Skin of body (tissue), 2 donors: ENCODE measurements around the gene SHLD1. TPM values are rescaled to one million over a fixed set of nuclear protein-coding genes. Genes with fewer than 3 reads are reported as not detected.
A peak's percentile ranks its signal among the peaks of the same experiment; 100 is the strongest.

Source experiments
- DNase-seq: peaks from one replicate; lab custom pipeline; 2025; lab: John Stamatoyannopoulos, UW
- total RNA-seq: library from RNA; depleted of rRNA; stranded (reverse); fragments of >200 nt; gene quantifications from one replicate; pipeline ENCODE4 v1.2.3, GENCODE V29; 2014

Gene SHLD1
- total RNA-seq, 1 donor from 2014 or later: 4.5 TPM

- peak; percentile 65 for DNase-seq
Observed at GRCh38 chr20:5845681-5846615, 95.7 kb downstream of the SHLD1 start.

DNA sequence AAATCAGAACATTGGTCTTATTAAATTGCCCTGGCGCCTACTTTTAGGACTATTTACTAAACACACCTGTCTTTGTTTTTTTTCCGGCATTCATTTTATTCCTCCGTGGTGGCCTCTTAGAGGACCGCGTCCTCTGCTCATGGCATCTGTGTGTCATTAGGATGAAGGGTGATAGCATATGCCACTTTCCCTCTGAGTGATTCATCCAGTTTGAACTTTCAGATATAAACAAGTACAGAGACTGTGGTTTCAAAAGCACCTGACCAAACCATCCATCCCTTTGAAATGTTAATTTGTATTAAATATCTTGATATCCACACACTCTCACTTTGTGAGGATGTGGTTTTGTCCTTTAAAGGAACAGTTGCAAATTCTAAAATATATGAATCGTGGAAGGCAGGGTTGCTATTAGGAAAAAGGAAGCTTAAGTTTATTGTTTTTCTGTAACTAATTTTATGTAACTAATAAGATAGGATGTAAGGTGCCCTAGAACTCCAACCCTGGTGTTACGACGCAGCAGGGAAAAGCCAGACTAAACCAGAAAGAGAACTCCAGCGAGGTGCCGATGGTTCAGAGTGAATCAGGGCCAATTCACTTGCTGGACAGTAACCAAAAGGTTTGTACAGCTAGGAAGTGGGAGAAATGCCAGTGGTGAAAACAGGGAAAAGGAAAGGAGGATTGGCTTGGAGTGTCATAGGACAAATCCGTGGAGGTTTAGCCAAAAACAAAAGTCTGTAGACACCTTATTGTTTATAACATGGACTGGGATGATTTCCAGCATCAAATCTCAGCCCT lies 98.7 kb downstream of the SHLD1 start:
- no peak for DNase-seq

GRCh38 chr20:5855939-5856338 lies 105.7 kb downstream of the SHLD1 start:
- no peak for DNase-seq

DNA sequence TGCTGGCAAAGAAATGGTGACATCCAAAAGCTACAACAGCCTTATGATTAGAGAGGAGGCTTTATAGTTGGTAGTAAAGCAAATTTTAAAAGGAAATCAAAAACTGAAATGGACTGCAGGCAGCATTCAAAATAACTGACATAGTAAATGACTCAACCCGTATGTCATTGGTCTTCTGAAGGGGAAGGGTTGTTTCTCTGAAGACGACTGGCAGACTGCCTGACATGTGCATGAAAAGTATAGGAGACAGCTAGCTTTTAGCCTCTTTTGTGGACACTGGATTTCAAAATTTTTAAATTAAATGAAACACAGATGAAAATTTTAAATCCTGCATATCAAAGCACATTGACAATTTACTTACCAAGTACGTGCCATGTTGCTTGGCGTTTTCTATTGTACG lies 109.4 kb downstream of the SHLD1 start:
- no peak for DNase-seq

GRCh38 chr20:5862703-5863039 lies 112.5 kb downstream of the SHLD1 start:
- DNase-seq: no peak

- no peak for DNase-seq
Observed at GRCh38 chr20:5863040-5863833, 113.0 kb downstream of the SHLD1 start.

DNA sequence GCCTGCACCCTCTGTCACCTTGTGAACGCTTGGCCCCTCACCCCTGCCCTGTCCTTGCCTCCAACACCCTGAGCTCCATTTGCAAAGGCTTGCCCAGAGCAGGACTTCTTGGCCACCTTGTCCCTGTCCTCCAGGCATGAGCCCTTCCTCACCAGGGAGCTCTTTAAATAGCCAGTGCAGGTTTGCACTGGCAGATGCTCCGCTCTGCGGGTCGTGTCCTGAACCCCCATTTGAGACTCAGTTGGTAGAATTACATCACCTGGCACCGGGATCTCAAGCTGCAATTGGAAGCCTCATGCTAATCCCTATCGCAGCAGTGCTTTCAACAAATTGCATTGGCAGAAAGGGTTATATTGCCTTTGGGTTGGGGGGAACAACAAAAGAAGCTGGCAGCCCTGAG lies 114.2 kb downstream of the SHLD1 start:
- DNase-seq: no peak

GRCh38 chr20:5864873-5865587 lies 114.8 kb downstream of the SHLD1 start:
- DNase-seq: no peak

DNA sequence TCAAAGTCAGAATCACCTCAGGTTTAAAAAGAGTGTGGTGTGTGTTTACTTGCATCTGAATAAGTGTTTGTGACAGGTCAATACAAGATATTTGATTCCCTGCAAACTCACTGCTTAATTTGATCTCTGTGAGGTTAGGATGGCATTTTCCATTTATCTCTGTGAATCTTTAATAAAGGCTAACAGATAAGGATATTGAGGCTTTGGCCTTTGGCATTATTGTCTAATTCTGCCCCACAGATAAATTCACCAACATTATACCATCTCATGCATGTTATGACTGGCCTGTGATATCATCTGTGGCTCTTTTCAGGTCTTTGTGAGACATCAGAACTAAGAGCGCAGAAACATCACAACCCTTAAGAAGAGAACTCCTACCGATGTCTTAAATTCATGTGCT lies 115.4 kb downstream of the SHLD1 start:
- no peak for DNase-seq

DNA sequence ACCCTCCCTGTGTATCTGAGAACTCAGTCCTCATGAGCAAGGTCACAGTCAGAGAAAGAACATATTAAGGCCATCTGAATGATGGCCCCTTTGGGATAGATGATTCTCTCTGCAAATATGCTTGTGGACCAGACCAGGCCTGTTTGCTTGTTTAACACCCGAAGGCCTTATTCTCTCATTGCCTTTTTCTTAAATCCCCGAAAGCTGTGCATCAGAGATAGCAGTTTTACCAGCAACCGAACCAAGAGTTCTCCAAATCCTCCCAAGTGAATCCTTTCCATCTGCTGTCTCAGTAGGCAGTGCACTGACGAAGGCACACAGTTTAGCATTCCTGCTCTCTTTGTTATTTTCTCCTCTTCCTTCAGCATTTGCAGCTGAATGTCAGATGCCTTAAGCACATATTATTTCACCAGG lies 120.4 kb downstream of the SHLD1 start:
- DNase-seq: no peak

DNA sequence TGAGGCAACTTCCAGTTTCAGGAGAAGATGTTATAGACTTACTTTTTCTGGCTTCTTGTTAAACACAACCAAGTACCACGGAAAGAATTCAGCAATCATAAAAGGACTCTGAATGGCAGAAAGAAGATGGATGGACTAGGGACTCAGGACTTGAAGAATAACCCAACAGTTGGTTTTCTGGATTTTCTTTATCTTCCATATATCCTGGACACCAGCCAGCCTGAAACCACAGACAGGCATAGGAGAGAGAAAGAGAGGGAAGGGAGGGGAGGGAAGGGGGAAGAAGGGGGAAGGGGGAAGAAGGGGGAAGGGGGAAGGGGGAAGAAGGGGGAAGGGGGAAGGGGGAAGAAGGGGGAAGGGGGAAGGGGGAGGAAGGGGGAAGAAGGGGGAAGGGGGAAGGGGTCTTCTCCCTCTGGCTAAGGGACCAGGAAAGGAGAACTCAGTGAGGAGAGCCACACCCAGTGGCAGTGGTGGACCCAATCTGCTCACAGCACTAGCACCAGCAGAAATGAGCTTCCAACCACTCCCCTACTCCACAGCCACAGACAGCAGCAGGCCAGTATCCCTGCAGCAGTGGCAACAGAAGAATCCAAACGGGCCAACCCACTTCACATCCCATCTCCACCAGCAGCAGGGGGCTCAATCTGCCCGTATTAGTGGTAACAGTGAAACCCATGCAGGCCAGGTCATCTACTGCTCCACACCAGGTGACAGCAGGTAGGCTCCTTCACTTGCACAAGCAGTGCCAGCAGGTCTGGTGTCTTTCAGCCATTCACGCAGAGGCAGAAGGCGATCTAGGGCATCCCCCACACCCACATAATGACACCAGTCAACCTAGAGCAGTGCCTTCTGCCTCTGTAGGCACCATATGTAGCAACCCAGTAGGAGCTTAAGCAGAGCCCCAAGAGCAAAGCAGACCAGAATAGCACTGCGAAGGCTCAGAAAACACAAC lies 121.5 kb downstream of the SHLD1 start:
- DNase-seq: no peak

- no peak for DNase-seq
Observed at GRCh38 chr20:5877128-5877527, 126.9 kb downstream of the SHLD1 start.

- DNase-seq: no peak
Observed at GRCh38 chr20:5880326-5880725, 130.1 kb downstream of the SHLD1 start.

DNA sequence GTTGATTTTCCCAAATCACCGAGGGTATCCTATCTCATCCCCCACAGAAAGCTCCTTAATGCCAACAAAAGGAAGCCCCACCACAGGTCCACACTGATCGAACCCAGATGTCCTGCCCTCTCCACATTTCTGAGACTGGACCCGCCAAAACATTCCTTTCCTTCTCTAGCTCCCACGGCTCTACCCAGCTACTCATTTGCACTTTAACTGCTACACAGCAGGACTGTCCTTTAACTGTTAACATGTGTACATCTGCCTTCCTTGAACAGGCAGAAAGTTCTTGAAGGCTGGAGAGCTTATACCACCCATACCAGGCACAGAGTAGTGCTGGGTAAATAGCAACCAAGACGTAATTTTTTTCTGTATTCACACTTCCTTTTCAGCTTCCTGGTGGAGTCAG lies 131.5 kb downstream of the SHLD1 start:
- DNase-seq: no peak

GRCh38 chr20:5882166-5882565 lies 132.0 kb downstream of the SHLD1 start:
- no peak for DNase-seq

- DNase-seq: no peak
Observed at GRCh38 chr20:5884465-5885335, 134.5 kb downstream of the SHLD1 start.

GRCh38 chr20:5885866-5886265 lies 135.7 kb downstream of the SHLD1 start:
- no peak for DNase-seq

GRCh38 chr20:5886788-5887187 lies 136.6 kb downstream of the SHLD1 start:
- no peak for DNase-seq

- no peak for DNase-seq
Observed at GRCh38 chr20:5887386-5887785, 137.2 kb downstream of the SHLD1 start.
